Hepatocyte (in vitro differentiated cells): Measurements from ENCODE around the gene BAMBI. TPM values are rescaled to one million over a fixed set of nuclear protein-coding genes. Genes with fewer than 3 reads are reported as not detected.
A peak's percentile ranks its signal among the peaks of the same experiment; 100 is the strongest.

ENCODE experiments used
- DNase-seq: peaks from one replicate; pipeline ENCODE4 v3.0.0-alpha.2; 2016; ENCODE audit warnings: low spot score
- H2AFZ ChIP-seq: fragments of 200-600 bp; sonication (generic); 2 replicates; pipeline ENCODE4 v1.6.0; 2016; ENCODE audit warnings: antibody characterized with exemption, mild to moderate bottlenecking
- H3K27ac ChIP-seq: fragments of 200-600 bp; sonication (generic); 2 replicates; pipeline ENCODE4 v1.5.1; 2016; ENCODE audit warnings: mild to moderate bottlenecking
- H3K27me3 ChIP-seq: fragments of 200-600 bp; sonication (generic); 2 replicates; pipeline ENCODE4 v1.6.1; 2016
- H3K36me3 ChIP-seq: fragments of 200-600 bp; sonication (generic); replicated peaks from 2 replicates; pipeline ENCODE4 v1.5.1; 2016; ENCODE audit warnings: low read depth; ENCODE audit not compliant: insufficient read depth
- H3K4me1 ChIP-seq: fragments of 200-600 bp; sonication (generic); 2 replicates; pipeline ENCODE4 v1.5.1; 2016; ENCODE audit warnings: mild to moderate bottlenecking, moderate library complexity; ENCODE audit not compliant: insufficient read depth
- H3K4me2 ChIP-seq: fragments of 200-600 bp; sonication (generic); 2 replicates; pipeline ENCODE4 v1.6.0; 2016
- H3K4me3 ChIP-seq: fragments of 200-600 bp; sonication (generic); 2 replicates; pipeline ENCODE4 v1.5.1; 2016; ENCODE audit warnings: mild to moderate bottlenecking
- H3K79me2 ChIP-seq: fragments of 200-600 bp; sonication (generic); 2 replicates; pipeline ENCODE4 v1.6.0; 2017; ENCODE audit warnings: mild to moderate bottlenecking
- H3K9me2 ChIP-seq: fragments of 200-600 bp; sonication (generic); replicated peaks from 2 replicates; pipeline ENCODE4 v1.6.0; 2017; ENCODE audit warnings: mild to moderate bottlenecking; ENCODE audit not compliant: insufficient read depth
- H3K9me3 ChIP-seq: fragments of 200-600 bp; sonication (generic); 2 replicates; pipeline ENCODE4 v1.5.1; 2016; ENCODE audit warnings: low read depth, mild to moderate bottlenecking
- H4K20me1 ChIP-seq: fragments of 200-600 bp; sonication (generic); 2 replicates; pipeline ENCODE4 v1.6.0; 2016; ENCODE audit warnings: mild to moderate bottlenecking; ENCODE audit not compliant: insufficient read depth, poor library complexity, severe bottlenecking
- CTCF ChIP-seq: fragments of 200-600 bp; sonication (generic); IDR thresholded peaks from 2 replicates; pipeline ENCODE4 v1.5.1; 2016; ENCODE audit warnings: antibody characterized with exemption, mild to moderate bottlenecking; ENCODE audit not compliant: poor library complexity
- EZH2 ChIP-seq: fragments of 200-600 bp; sonication (generic); IDR thresholded peaks from 2 replicates; pipeline ENCODE4 v1.6.1; 2016; ENCODE audit warnings: antibody characterized with exemption, mild to moderate bottlenecking, borderline replicate concordance
- EZH2phosphoT487 ChIP-seq: fragments of 200-600 bp; sonication (generic); IDR thresholded peaks from one replicate; pipeline ENCODE4 v1.6.1; 2018; ENCODE audit warnings: antibody characterized with exemption, mild to moderate bottlenecking, low read depth, moderate library complexity; ENCODE audit not compliant: unreplicated experiment, severe bottlenecking
- WGBS: methylation state at CpG from one replicate; pipeline ENCODE4 v1.1.6; 2016; ENCODE audit warnings: low lambda C conversion rate; ENCODE audit errors: missing lambda C conversion rate; 5-methylcytosine and 5-hydroxymethylcytosine counted together
- polyA plus RNA-seq: library from polyadenylated mRNA; unstranded; fragments of >200 nt; fragmentation: Nextera tagmentation; extraction: Ambion mirVana; gene quantifications from 2 replicates; pipeline ENCODE4 v1.2.1, GENCODE V29; 2016
- total RNA-seq: library from RNA; depleted of rRNA; stranded (reverse); fragments of >200 nt; gene quantifications from 2 replicates; pipeline ENCODE4 v1.2.3, GENCODE V29; 2014

BAMBI gene
- 111 and 116 TPM in 2 replicates for total RNA-seq
- polyA plus RNA-seq, result 148 and 163 TPM in 2 replicates

- H3K4me1 ChIP-seq, result peaks cover 13% of the 10 kb centered on the region
- no peaks in the 10 kb centered on the region for H3K9me2 ChIP-seq
- H3K4me2 ChIP-seq, result peak within 1 kb of the TSS; percentile 98
- no peaks in the 10 kb centered on the region for H3K36me3 ChIP-seq
- H3K27me3 ChIP-seq, result no peaks in the 10 kb centered on the region
- H3K9me3 ChIP-seq, result no peaks in the 10 kb centered on the region
- peak; percentile 99 for DNase-seq
- peaks cover 45% of the 10 kb centered on the region for H4K20me1 ChIP-seq
- peak within 1 kb of the TSS; percentile 88 for H3K4me3 ChIP-seq
- peaks cover 48% of the 10 kb centered on the region for H3K79me2 ChIP-seq
- H2AFZ ChIP-seq, result peak within 1 kb of the TSS; percentile 81
- TF ChIP-seq CTCF, result peak; percentile 56
- TF ChIP-seq EZH2, result no peak
- peak within 1 kb of the TSS; percentile 78 for H3K27ac ChIP-seq
- 1% methylated on average over 83 of the region's 120 CpGs for WGBS
Measured at GRCh38 chr10:28676968-28677887, at the start of gene BAMBI. Gene BAMBI, plus strand, starts transcription at chr10:28677521. Its CDS starts 377 bp downstream, at chr10:28677898.

- Histone ChIP-seq H3K9me3 (no peaks in the 10 kb centered on the region), H2AFZ (no peak overlapping the region), H3K79me2 (no peaks in the 10 kb centered on the region), H3K27me3 (no peaks in the 10 kb centered on the region), H3K4me1 (no peaks in the 10 kb centered on the region), H4K20me1 (no peaks in the 10 kb centered on the region), H3K36me3 (no peaks in the 10 kb centered on the region), H3K27ac (no peak overlapping the region), H3K9me2 (no peaks in the 10 kb centered on the region), H3K4me2 (no peak overlapping the region), H3K4me3 (no peak overlapping the region)
- TF ChIP-seq CTCF (peak; percentile 94), EZH2 (no peak)
- DNase-seq, result peak; percentile 88
- WGBS, result 33% methylated on average over 15 of the region's 15 CpGs
Measured at GRCh38 chr10:28628184-28628893, 49.0 kb upstream of the BAMBI start.

GRCh38 chr10:28631896-28632583 is 45.3 kb upstream of the BAMBI start:
- 72% methylated on average over 5 of the region's 5 CpGs for WGBS
- no peak overlapping the region for H3K4me3 ChIP-seq
- TF ChIP-seq EZH2phosphoT487, result no peak
- no peak for TF ChIP-seq EZH2
- no peak for TF ChIP-seq CTCF
- H3K4me2 ChIP-seq, result no peak overlapping the region
- H3K9me3 ChIP-seq, result no peaks in the 10 kb centered on the region
- H3K79me2 ChIP-seq, result no peaks in the 10 kb centered on the region
- H2AFZ ChIP-seq, result no peak overlapping the region
- no peaks in the 10 kb centered on the region for H3K27me3 ChIP-seq
- H3K9me2 ChIP-seq, result no peaks in the 10 kb centered on the region
- no peaks in the 10 kb centered on the region for H4K20me1 ChIP-seq
- no peak overlapping the region for H3K27ac ChIP-seq
- no peaks in the 10 kb centered on the region for H3K36me3 ChIP-seq
- DNase-seq, result no peak
- no peaks in the 10 kb centered on the region for H3K4me1 ChIP-seq
